ENCODE measurements around the gene POU6F1.

The POU6F1 gene

GRCh38 chr12:51192284-51192671, 25.6 kb downstream of the POU6F1 start:
- no peak for DNase-seq

GRCh38 chr12:51191516-51192283, 26.2 kb downstream of the POU6F1 start:
- DNase-seq, result no peak

GRCh38 chr12:51190820-51191219, 27.0 kb downstream of the POU6F1 start:
- DNase-seq, result no peak

GRCh38 chr12:51189790-51190355, 28.0 kb downstream of the POU6F1 start:
- DNase-seq, result no peak

- no peak for DNase-seq
Measured at GRCh38 chr12:51188359-51189051, 29.4 kb downstream of the POU6F1 start.

- DNase-seq, result no peak
Measured at GRCh38 chr12:51187370-51187987, 30.4 kb downstream of the POU6F1 start.

GRCh38 chr12:51186465-51187085, 31.3 kb downstream of the POU6F1 start:
- no peak for DNase-seq

GRCh38 chr12:51185171-51185717, 32.6 kb downstream of the POU6F1 start:
- no peak for DNase-seq

GRCh38 chr12:51183816-51184215, 34.0 kb downstream of the POU6F1 start:
- DNase-seq, result no peak

- DNase-seq, result no peak
Measured at GRCh38 chr12:51183349-51183748, 34.5 kb downstream of the POU6F1 start.

GRCh38 chr12:51181558-51181957, 36.3 kb downstream of the POU6F1 start:
- no peak for DNase-seq

- DNase-seq, result no peak
Measured at GRCh38 chr12:51177897-51178296, 40.0 kb downstream of the POU6F1 start.

- no peak for DNase-seq
Measured at GRCh38 chr12:51174501-51174900, 43.4 kb downstream of the POU6F1 start.

- DNase-seq, result peak; percentile 94
Measured at GRCh38 chr12:51172515-51173431, 45.1 kb downstream of the POU6F1 start, which contains the start of gene TFCP2. TFCP2 (minus strand) TSS chr12:51173135; CDS start chr12:51172422, 713 bp downstream.

GRCh38 chr12:51171884-51172514, 45.9 kb downstream of the POU6F1 start:
- no peak for DNase-seq

GRCh38 chr12:51163795-51164194, 54.1 kb downstream of the POU6F1 start:
- DNase-seq, result no peak

- DNase-seq, result no peak
Measured at GRCh38 chr12:51162217-51162616, 55.6 kb downstream of the POU6F1 start.

GRCh38 chr12:51160814-51161459, 56.9 kb downstream of the POU6F1 start:
- DNase-seq, result no peak

- DNase-seq, result no peak
Measured at GRCh38 chr12:51156245-51156765, 61.6 kb downstream of the POU6F1 start.

- no peak for DNase-seq
Measured at GRCh38 chr12:51152953-51153352, 64.9 kb downstream of the POU6F1 start.

All from activated naive CD4-positive, alpha-beta T cell treated with anti-CD3 and anti-CD28 coated beads, Interleukin-2, amount 50 U/mL, for 16 hours (primary cell).